HG02884 (cell line): ENCODE results near the gene SYT9.

ENCODE experiments used
- ATAC-seq: cut with Tn5 transposase; IDR thresholded peaks from one replicate; pipeline ENCODE4 v1.9.1; 2021; ENCODE audit warnings: mild to moderate bottlenecking, moderate library complexity; ENCODE audit not compliant: unreplicated experiment

Gene SYT9

GRCh38 chr11:7251836-7252682, at the start of gene SYT9:
SYT9 (plus strand) TSS chr11:7251904; CDS start chr11:7252187, 283 bp downstream.
- ATAC-seq: peak; percentile 69

- ATAC-seq: no peak
Measured at GRCh38 chr11:7202412-7202811, 49.3 kb upstream of the SYT9 start.

GRCh38 chr11:7204778-7205177, 46.9 kb upstream of the SYT9 start:
- ATAC-seq: no peak

GRCh38 chr11:7208391-7208790, 43.3 kb upstream of the SYT9 start:
- ATAC-seq: no peak

GRCh38 chr11:7219491-7219890, 32.2 kb upstream of the SYT9 start:
- ATAC-seq: no peak

- ATAC-seq: no peak
Measured at GRCh38 chr11:7220636-7221035, 31.1 kb upstream of the SYT9 start.

- ATAC-seq: no peak
Measured at GRCh38 chr11:7222619-7223018, 29.1 kb upstream of the SYT9 start.

GRCh38 chr11:7239877-7240276, 11.8 kb upstream of the SYT9 start:
- no peak for ATAC-seq

- ATAC-seq: no peak
Measured at GRCh38 chr11:7245341-7245740, 6.4 kb upstream of the SYT9 start.

GRCh38 chr11:7246179-7246578, 5.5 kb upstream of the SYT9 start:
- no peak for ATAC-seq

GRCh38 chr11:7250166-7250565, 1.5 kb upstream of the SYT9 start:
- ATAC-seq: no peak

GRCh38 chr11:7251487-7251835, 243 bp upstream of the SYT9 start:
- no peak for ATAC-seq

- ATAC-seq: no peak
Measured at GRCh38 chr11:7252683-7253213, 1.0 kb downstream of the SYT9 start.

GRCh38 chr11:7253800-7254199, 2.1 kb downstream of the SYT9 start:
- no peak for ATAC-seq

GRCh38 chr11:7254731-7255291, 3.1 kb downstream of the SYT9 start:
- no peak for ATAC-seq

GRCh38 chr11:7256943-7257342, 5.2 kb downstream of the SYT9 start:
- ATAC-seq: no peak

- no peak for ATAC-seq
Measured at GRCh38 chr11:7257724-7258123, 6.0 kb downstream of the SYT9 start.

GRCh38 chr11:7261578-7261977, 9.9 kb downstream of the SYT9 start:
- no peak for ATAC-seq

GRCh38 chr11:7262672-7263071, 11.0 kb downstream of the SYT9 start:
- no peak for ATAC-seq

GRCh38 chr11:7263842-7264241, 12.1 kb downstream of the SYT9 start:
- ATAC-seq: no peak

GRCh38 chr11:7268758-7269157, 17.1 kb downstream of the SYT9 start:
- no peak for ATAC-seq

GRCh38 chr11:7270233-7270865, 18.6 kb downstream of the SYT9 start:
- no peak for ATAC-seq
